Gastrocnemius medialis (tissue), 4 donors: ENCODE results near the gene ITPKC. TPM values are rescaled to one million over a fixed set of nuclear protein-coding genes. Genes with fewer than 3 reads are reported as not detected.

Experiments used
- ATAC-seq, 2 donors: fragments of 150-250 bp; one replicate each; pipeline ENCODE4 v1.9.1; 2016
- DNase-seq, 2 donors: peaks; one replicate each; pipeline ENCODE4 v3.0.0-alpha.2; 2019
- H3K27ac ChIP-seq, 4 donors: fragments of 200-600 bp; sonication (generic); 1 replicate in 1 of 4; 2 replicates in 3 of 4; pipeline ENCODE4 v1.5.1; 2016 to 2018; ENCODE audit warnings: mild to moderate bottlenecking in 2 of 4, moderate library complexity in 1 of 4
- H3K27me3 ChIP-seq, 3 donors: fragments of 200-600 bp; sonication (generic) in 2 of 3; 1 replicate in 1 of 3; 2 replicates in 2 of 3; pipeline versions ENCODE4 v1.5.1 to v1.6.0; 2016 to 2019; ENCODE audit warnings: mild to moderate bottlenecking in 1 of 3, moderate library complexity in 1 of 3
- H3K36me3 ChIP-seq, 2 donors: fragments of 200-600 bp; sonication (generic) in 1 of 2; one replicate each; pipeline ENCODE4 v1.5.1; 2017 to 2018
- H3K4me1 ChIP-seq, 2 donors: fragments of 200-600 bp; sonication (generic) in 1 of 2; one replicate each; pipeline ENCODE4 v1.5.1; 2016 to 2017; ENCODE audit warnings: mild to moderate bottlenecking in 2 of 2
- H3K4me3 ChIP-seq, 4 donors: fragments of 200-600 bp; sonication (generic) in 3 of 4; 1 replicate in 1 of 4; 2 replicates in 3 of 4; pipeline ENCODE4 v1.5.1; 2016 to 2019; ENCODE audit warnings: mild to moderate bottlenecking in 2 of 4
- H3K9me3 ChIP-seq, 3 donors: fragments of 200-600 bp; sonication (generic) in 2 of 3; 1 replicate in 1 of 3; 2 replicates in 2 of 3; pipeline ENCODE4 v1.5.1; 2016 to 2019
- CTCF ChIP-seq, 5 experiments: fragments of 450-650 bp in 3 of 5; fragments of 200-600 bp in 2 of 5; sonication (generic) in 2 of 5; IDR thresholded peaks in 4 of 5; conservative IDR thresholded peaks in 1 of 5; 1 replicate in 4 of 5; 2 replicates in 1 of 5; pipeline ENCODE4 v1.5.1; 2016 to 2019; ENCODE audit warnings: antibody characterized with exemption in 5 of 5, mild to moderate bottlenecking in 3 of 5, moderate library complexity in 3 of 5
- POLR2A ChIP-seq, 2 donors: fragments of 450-650 bp; IDR thresholded peaks; one replicate each; pipeline ENCODE4 v1.6.1; 2017; ENCODE audit warnings: antibody characterized with exemption in 2 of 2, mild to moderate bottlenecking in 2 of 2, moderate library complexity in 2 of 2
- in situ Hi-C, 4 donors: fragments of 200-750 bp; cut with MboI; loops; one replicate each; pipeline versions ENCODE4 v1.15.0 to v1.8.0; 2017; ENCODE audit warnings: low sequenced_read_pairs in 4 of 4
- intact Hi-C: fragments of 100-400 bp; cut with DNase I; formaldehyde crosslinking; loops from one replicate; pipeline ENCODE4 v1.15.1; 2023; ENCODE audit warnings: low total_unique reads
- total RNA-seq, 4 donors: library from RNA; depleted of rRNA; stranded (reverse); fragments of >200 nt; gene quantifications; one replicate each; pipeline versions ENCODE4 v1.1.0 to v1.2.3, GENCODE V29; 2016

ITPKC gene
- total RNA-seq, 4 donors from 2014 or later = 14.9 to 34.5 (median 21.8) TPM

GRCh38 chr19:40718774-40719391 is 2.0 kb downstream of the ITPKC start:
- H3K4me3 ChIP-seq = peak overlapping the region; percentile 64 to 90 (median 85)
- peak overlapping the region; percentile 89 to 98 (median 92) for H3K27ac ChIP-seq
- H3K27me3 ChIP-seq = no peaks in the 10 kb centered on the region
- ATAC-seq (peak; percentile 22 to 31), DNase-seq (peak; percentile 85 to 91)
- H3K36me3 ChIP-seq = peaks cover 0 to 4% of the 10 kb centered on the region in 2 donors
- H3K9me3 ChIP-seq = no peaks in the 10 kb centered on the region
- H3K4me1 ChIP-seq = peaks cover 41 to 50% of the 10 kb centered on the region in 2 donors
- TF ChIP-seq POLR2A (IDR thresholded peaks at IDR 0.05) = peak; percentile 77
- TF ChIP-seq CTCF (IDR thresholded peaks at IDR 0.05 in 4 of 5, conservative IDR thresholded peaks at IDR 0.05 in 1 of 5) = no peak
- in situ Hi-C loops = no loop called here
- intact Hi-C loops = loop anchor here (1.0 to 10.0 kb wide), 4 partner anchors 31 to 297 kb away; partner anchors contain the start of genes ACTMAP, RAB4B and SERTAD3

GRCh38 chr19:40719414-40719894 is 2.5 kb downstream of the ITPKC start:
- Histone ChIP-seq H3K4me3 (peak overlapping the region; percentile 64 to 90 (median 85)), H3K27me3 (no peaks in the 10 kb centered on the region), H3K36me3 (peaks cover 0 to 7% of the 10 kb centered on the region in 2 donors), H3K27ac (peak overlapping the region; percentile 89 to 98 (median 92)), H3K9me3 (no peaks in the 10 kb centered on the region), H3K4me1 (peaks cover 42 to 47% of the 10 kb centered on the region in 2 donors)
- ATAC-seq = no peak
- no peak for TF ChIP-seq CTCF (IDR thresholded peaks at IDR 0.05 in 4 of 5, conservative IDR thresholded peaks at IDR 0.05 in 1 of 5)
- no peak for TF ChIP-seq POLR2A (IDR thresholded peaks at IDR 0.05)
- peak in 1 of 2 donors; percentile 67 for DNase-seq
- in situ Hi-C loops = no loop called here
- intact Hi-C loops = loop anchor here (1.0 to 10.0 kb wide), 3 partner anchors 59 to 297 kb away; partner anchors contain the start of genes RAB4B and SERTAD3

- H3K4me1 ChIP-seq = peaks cover 33 to 36% of the 10 kb centered on the region in 2 donors
- in situ Hi-C loops = no loop called here
- DNase-seq (no peak), ATAC-seq (no peak)
- peak overlapping the region; percentile 46 to 86 (median 74) for H3K4me3 ChIP-seq
- no peaks in the 10 kb centered on the region for H3K9me3 ChIP-seq
- intact Hi-C loops = no loop called here
- peaks cover 0 to 19% of the 10 kb centered on the region in 2 donors for H3K36me3 ChIP-seq
- no peaks in the 10 kb centered on the region for H3K27me3 ChIP-seq
- no peak for TF ChIP-seq CTCF (IDR thresholded peaks at IDR 0.05 in 4 of 5, conservative IDR thresholded peaks at IDR 0.05 in 1 of 5)
- H3K27ac ChIP-seq = peak overlapping the region; percentile 89 to 98 (median 92)
Measured at GRCh38 chr19:40721140-40721486, 4.2 kb downstream of the ITPKC start.

DNA sequence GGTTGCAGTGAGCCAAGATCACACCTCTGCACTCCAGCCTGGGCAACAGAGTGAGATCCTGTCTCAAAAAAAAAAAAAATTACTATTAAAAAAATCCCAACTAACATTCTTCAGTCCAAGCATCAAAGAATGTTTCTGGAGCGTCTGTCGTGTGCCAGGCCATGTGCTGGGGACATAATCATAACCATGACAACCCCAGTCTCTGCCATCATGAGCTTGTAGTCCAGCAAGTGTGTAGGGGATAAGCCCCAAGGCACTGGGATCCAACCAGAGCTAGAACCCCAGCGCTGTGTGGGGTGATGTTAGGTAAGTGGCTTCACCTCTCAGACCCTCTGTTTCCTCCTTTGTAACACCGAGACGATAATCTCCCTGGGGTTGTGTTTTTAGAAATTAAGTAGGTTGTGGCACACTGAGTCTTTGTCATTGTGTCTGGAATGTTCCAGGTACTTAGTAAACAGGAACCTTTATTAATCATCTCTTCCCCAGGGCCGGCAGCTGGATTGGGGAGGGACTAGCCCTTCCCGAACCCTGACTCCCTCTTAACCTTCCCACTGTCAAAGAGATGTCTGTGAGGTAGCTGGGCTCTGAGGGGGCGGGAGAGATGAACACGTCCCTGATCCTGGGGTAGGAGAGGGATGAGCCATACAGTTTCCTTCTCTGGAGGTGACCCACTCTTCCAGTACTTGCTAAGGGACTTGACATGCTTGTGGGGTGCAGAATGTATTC is 5.2 kb downstream of the ITPKC start:
- intact Hi-C loops (no loop called here), in situ Hi-C loops (no loop called here)
- TF ChIP-seq CTCF (IDR thresholded peaks at IDR 0.05 in 4 of 5, conservative IDR thresholded peaks at IDR 0.05 in 1 of 5) (no peak), POLR2A (IDR thresholded peaks at IDR 0.05) (no peak)
- Histone ChIP-seq H3K27ac (peak overlapping the region; percentile 89 to 98 (median 92)), H3K4me3 (peak overlapping the region; percentile 14 to 64 (median 32)), H3K27me3 (no peaks in the 10 kb centered on the region), H3K4me1 (peaks cover 30 to 33% of the 10 kb centered on the region in 2 donors), H3K9me3 (no peaks in the 10 kb centered on the region), H3K36me3 (peaks cover 0 to 29% of the 10 kb centered on the region in 2 donors)
- no peak for ATAC-seq
- peak in 1 of 2 donors; percentile 46 for DNase-seq
